Fibroblast of lung (primary cell): Measurements from ENCODE around the gene PPP2R3B. TPM values are rescaled to one million over a fixed set of nuclear protein-coding genes. Genes with fewer than 3 reads are reported as not detected.

Source experiments
- DNase-seq, 2 donors: peaks; one replicate each; pipeline versions ENCODE4 v3.0.0 to v3.0.0-alpha.2; 2010; ENCODE audit warnings: low read depth in 2 of 2
- H2AFZ ChIP-seq: 2 replicates; pipeline ENCODE4 v1.5.1; 2012; ENCODE audit warnings: low read length, control low read depth, inconsistent platforms
- H3K27ac ChIP-seq: 2 replicates; pipeline ENCODE4 v1.5.1; 2011; ENCODE audit warnings: low read length, control low read depth; ENCODE audit not compliant: insufficient read depth
- H3K27me3 ChIP-seq: 2 replicates; pipeline ENCODE4 v1.5.1; 2011; ENCODE audit warnings: mild to moderate bottlenecking, low read length; ENCODE audit not compliant: control insufficient read depth, insufficient read depth
- H3K36me3 ChIP-seq: 2 replicates; pipeline ENCODE4 v1.5.1; 2011; ENCODE audit warnings: low read length; ENCODE audit not compliant: control insufficient read depth, insufficient read depth
- H3K4me1 ChIP-seq: 2 replicates; pipeline ENCODE4 v1.5.1; 2011; ENCODE audit warnings: low read length; ENCODE audit not compliant: control insufficient read depth, insufficient read depth; ENCODE audit errors: extremely low read depth
- H3K4me2 ChIP-seq: 2 replicates; pipeline ENCODE4 v1.5.1; 2011; ENCODE audit warnings: low read length, control low read depth; ENCODE audit not compliant: insufficient read depth; ENCODE audit errors: extremely low read depth
- H3K4me3 ChIP-seq, 4 experiments: fragments of 200-600 bp in 1 of 4; sonication (generic) in 1 of 4; replicated peaks in 1 of 4; 2 replicates each; pipeline ENCODE4 v1.5.1; 2011 to 2016; ENCODE audit warnings: low read length in 4 of 4, low read depth in 3 of 4, mild to moderate bottlenecking in 3 of 4, control low read depth in 2 of 4, inconsistent platforms in 1 of 4, mixed read lengths in 1 of 4; ENCODE audit not compliant: insufficient read depth in 1 of 4; ENCODE audit errors: control extremely low read depth in 1 of 4
- H3K79me2 ChIP-seq: 2 replicates; pipeline ENCODE4 v1.5.1; 2012; ENCODE audit warnings: mild to moderate bottlenecking, low read length, inconsistent platforms; ENCODE audit not compliant: control insufficient read depth, insufficient read depth
- H3K9ac ChIP-seq: 2 replicates; pipeline ENCODE4 v1.5.1; 2011; ENCODE audit warnings: mild to moderate bottlenecking, low read length, control low read depth; ENCODE audit not compliant: insufficient read depth
- H3K9me3 ChIP-seq: 2 replicates; pipeline ENCODE4 v1.5.1; 2012; ENCODE audit warnings: low read depth, low read length; ENCODE audit not compliant: control insufficient read depth, insufficient read depth
- H4K20me1 ChIP-seq: 2 replicates; pipeline ENCODE4 v1.5.1; 2011; ENCODE audit warnings: low read length; ENCODE audit not compliant: control insufficient read depth, insufficient read depth; ENCODE audit errors: extremely low read depth
- EZH2 ChIP-seq: IDR thresholded peaks from 2 replicates; pipeline ENCODE4 v1.5.1; 2012; ENCODE audit warnings: low read length, control low read depth, mild to moderate bottlenecking; ENCODE audit errors: missing control alignments
- polyA plus RNA-seq, 2 donors: library from polyadenylated mRNA; depleted of rRNA in 1 of 2; stranded (reverse) in 1 of 2; unstranded in 1 of 2; fragments of >200 nt; gene quantifications; 2 replicates each; pipeline ENCODE4 v1.2.1, GENCODE V29; 2011 to 2012; ENCODE audit warnings: missing spikeins in 1 of 2
- total RNA-seq: library from RNA; depleted of rRNA; stranded (reverse); fragments of >200 nt; gene quantifications from 2 replicates; pipeline ENCODE4 v1.2.1, GENCODE V29; 2014
- TF ChIP-seq, protein P1 (sequence below), 2 donors: IDR thresholded peaks in 1 of 2; conservative IDR thresholded peaks in 1 of 2; 1 replicate in 1 of 2; 2 replicates in 1 of 2; pipeline ENCODE4 v1.5.1; 2011 to 2012; ENCODE audit warnings: low read length in 2 of 2, control low read depth in 1 of 2, inconsistent platforms in 1 of 2, low read depth in 1 of 2, mild to moderate bottlenecking in 1 of 2

Gene PPP2R3B
- total and polyA plus RNA-seq, 2 donors (not counting 1 experiment from before 2014, with no cell fraction given), result 3.2 to 14.7 TPM

DNA sequence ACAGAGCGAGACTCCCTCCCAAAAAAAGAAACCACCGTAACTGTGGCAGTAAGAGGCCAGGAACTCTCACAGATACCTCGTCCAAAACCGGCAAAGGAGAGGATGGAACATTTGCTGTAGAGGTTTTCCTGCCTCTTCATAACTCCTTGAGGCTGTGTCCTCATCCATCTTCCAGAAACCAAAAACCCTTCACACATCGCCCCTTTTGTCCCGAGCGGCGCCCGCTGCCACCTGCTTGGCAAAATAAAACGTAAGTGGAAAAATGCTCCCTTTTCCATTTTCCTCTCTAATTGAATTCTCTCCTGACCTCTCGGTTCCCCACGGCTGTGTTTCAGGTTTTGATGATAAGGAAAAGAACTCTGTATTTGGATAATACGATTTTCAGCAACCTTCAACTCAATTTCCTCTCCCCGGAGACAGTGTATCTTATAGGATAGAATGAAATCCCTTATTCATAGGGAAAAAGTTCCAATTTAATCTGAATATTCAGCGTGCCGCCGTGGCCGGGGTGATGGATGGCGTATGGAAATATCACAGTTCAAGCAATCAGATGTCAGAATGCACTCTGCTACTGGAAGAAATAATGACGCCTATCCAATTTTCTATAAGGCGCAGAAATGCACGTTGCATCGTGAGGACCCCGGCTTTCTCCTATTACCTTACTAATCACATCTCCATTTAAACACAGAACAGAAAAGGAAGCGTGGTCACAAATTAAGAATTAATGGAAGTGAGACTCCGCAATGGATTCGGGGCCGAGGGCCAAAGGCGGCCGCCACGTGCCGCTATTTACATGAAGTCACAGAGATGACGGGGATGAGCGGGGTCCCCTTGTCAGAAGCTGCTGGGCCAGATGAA is 5.2 kb upstream of the PPP2R3B start:
- Histone ChIP-seq H3K4me3 (no peak overlapping the region), H3K9ac (no peak overlapping the region), H4K20me1 (no peaks in the 10 kb centered on the region), H3K27ac (no peak overlapping the region), H3K4me1 (no peaks in the 10 kb centered on the region), H3K79me2 (no peaks in the 10 kb centered on the region), H2AFZ (no peak overlapping the region), H3K4me2 (no peak overlapping the region), H3K9me3 (no peaks in the 10 kb centered on the region), H3K27me3 (no peaks in the 10 kb centered on the region), H3K36me3 (no peaks in the 10 kb centered on the region)
- TF ChIP-seq, protein P1, sequence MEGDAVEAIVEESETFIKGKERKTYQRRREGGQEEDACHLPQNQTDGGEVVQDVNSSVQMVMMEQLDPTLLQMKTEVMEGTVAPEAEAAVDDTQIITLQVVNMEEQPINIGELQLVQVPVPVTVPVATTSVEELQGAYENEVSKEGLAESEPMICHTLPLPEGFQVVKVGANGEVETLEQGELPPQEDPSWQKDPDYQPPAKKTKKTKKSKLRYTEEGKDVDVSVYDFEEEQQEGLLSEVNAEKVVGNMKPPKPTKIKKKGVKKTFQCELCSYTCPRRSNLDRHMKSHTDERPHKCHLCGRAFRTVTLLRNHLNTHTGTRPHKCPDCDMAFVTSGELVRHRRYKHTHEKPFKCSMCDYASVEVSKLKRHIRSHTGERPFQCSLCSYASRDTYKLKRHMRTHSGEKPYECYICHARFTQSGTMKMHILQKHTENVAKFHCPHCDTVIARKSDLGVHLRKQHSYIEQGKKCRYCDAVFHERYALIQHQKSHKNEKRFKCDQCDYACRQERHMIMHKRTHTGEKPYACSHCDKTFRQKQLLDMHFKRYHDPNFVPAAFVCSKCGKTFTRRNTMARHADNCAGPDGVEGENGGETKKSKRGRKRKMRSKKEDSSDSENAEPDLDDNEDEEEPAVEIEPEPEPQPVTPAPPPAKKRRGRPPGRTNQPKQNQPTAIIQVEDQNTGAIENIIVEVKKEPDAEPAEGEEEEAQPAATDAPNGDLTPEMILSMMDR (conservative IDR thresholded peaks at IDR 0.05 in 1 of 2, IDR thresholded peaks at IDR 0.05 in 1 of 2; ENCODE audit: low read depth in 1 of 2, low read length in 2 of 2), result no peak
- no peak for TF ChIP-seq EZH2
- DNase-seq, result no peak

DNA sequence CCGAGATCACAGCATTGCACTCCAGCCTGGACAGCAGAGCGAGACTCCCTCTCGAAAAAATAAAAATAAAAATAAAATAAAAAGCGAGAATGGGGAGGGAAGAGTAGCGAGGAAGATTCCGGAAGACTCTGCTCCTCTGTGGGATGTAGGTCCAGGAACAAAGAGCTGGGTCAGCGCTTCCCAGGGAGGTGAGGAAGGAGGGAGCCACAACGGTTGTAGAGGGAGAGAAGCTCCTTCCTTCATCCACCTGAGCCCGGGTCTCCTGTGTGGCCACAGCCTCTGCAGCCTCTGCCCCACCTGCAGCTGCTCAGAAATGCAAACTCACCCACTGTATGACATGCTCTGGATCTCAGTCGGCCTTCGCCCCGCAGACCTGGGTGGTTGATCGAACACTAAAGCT is 3.8 kb upstream of the PPP2R3B start:
- H3K4me2 ChIP-seq, result no peak overlapping the region
- no peaks in the 10 kb centered on the region for H3K79me2 ChIP-seq
- H3K27ac ChIP-seq, result no peak overlapping the region
- no peak overlapping the region for H3K9ac ChIP-seq
- H3K9me3 ChIP-seq, result no peaks in the 10 kb centered on the region
- no peak overlapping the region for H2AFZ ChIP-seq
- TF ChIP-seq, protein P1 (conservative IDR thresholded peaks at IDR 0.05 in 1 of 2, IDR thresholded peaks at IDR 0.05 in 1 of 2; ENCODE audit: low read depth in 1 of 2, low read length in 2 of 2), result no peak
- no peak for TF ChIP-seq EZH2
- H3K27me3 ChIP-seq, result no peaks in the 10 kb centered on the region
- no peaks in the 10 kb centered on the region for H4K20me1 ChIP-seq
- H3K4me3 ChIP-seq, result no peak overlapping the region
- H3K4me1 ChIP-seq, result no peaks in the 10 kb centered on the region
- H3K36me3 ChIP-seq, result no peaks in the 10 kb centered on the region
- DNase-seq, result no peak

DNA sequence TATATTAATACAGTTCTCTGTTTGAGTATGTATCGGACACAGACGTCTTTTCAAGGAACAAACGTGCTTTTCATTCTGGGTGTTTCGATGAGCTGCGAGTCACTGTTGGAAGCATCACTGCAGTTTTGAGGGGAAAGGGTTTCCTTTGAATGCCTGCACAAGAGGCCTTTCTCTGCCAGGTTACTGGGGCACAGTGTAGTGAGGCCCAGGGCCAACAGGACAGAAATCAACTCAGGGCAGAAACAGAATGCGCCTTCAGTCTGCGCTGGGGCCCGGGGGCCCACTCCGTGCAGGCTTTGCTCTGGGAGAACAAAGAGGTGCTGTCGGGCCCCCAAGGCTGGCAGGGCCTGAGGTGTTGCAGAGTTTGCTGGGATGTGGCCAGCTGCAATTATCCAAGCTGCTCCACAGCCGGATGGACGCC is 2.3 kb upstream of the PPP2R3B start:
- no peak overlapping the region for H3K9ac ChIP-seq
- H4K20me1 ChIP-seq, result no peaks in the 10 kb centered on the region
- TF ChIP-seq EZH2, result no peak
- TF ChIP-seq, protein P1 (conservative IDR thresholded peaks at IDR 0.05 in 1 of 2, IDR thresholded peaks at IDR 0.05 in 1 of 2; ENCODE audit: low read depth in 1 of 2, low read length in 2 of 2), result no peak
- H3K4me3 ChIP-seq, result no peak overlapping the region
- no peak overlapping the region for H2AFZ ChIP-seq
- no peak overlapping the region for H3K4me2 ChIP-seq
- H3K27ac ChIP-seq, result no peak overlapping the region
- H3K36me3 ChIP-seq, result no peaks in the 10 kb centered on the region
- no peaks in the 10 kb centered on the region for H3K9me3 ChIP-seq
- H3K27me3 ChIP-seq, result no peaks in the 10 kb centered on the region
- no peaks in the 10 kb centered on the region for H3K79me2 ChIP-seq
- H3K4me1 ChIP-seq, result no peaks in the 10 kb centered on the region
- no peak for DNase-seq
